Activated CD4-positive, alpha-beta T cell treated with anti-CD3 and anti-CD28 coated beads, Interleukin-2, amount 50 U/mL, for 1 hour (primary cell): Measurements from ENCODE around the gene GPI.

Experiments
- DNase-seq: peaks from one replicate; pipeline ENCODE4 v3.0.0-alpha.2; 2020

Gene GPI

GRCh38 chr19:34405892-34406660 lies 41.1 kb downstream of the GPI start:
- DNase-seq, result no peak

GRCh38 chr19:34408411-34408810 lies 43.4 kb downstream of the GPI start:
- no peak for DNase-seq

GRCh38 chr19:34409189-34410164 lies 44.5 kb downstream of the GPI start:
- no peak for DNase-seq

GRCh38 chr19:34411216-34411615 lies 46.2 kb downstream of the GPI start:
- DNase-seq, result no peak

GRCh38 chr19:34416021-34416545 lies 51.1 kb downstream of the GPI start:
- DNase-seq, result no peak

GRCh38 chr19:34418300-34418699 lies 53.3 kb downstream of the GPI start:
- DNase-seq, result no peak

GRCh38 chr19:34426096-34426661 lies 61.2 kb downstream of the GPI start:
- DNase-seq, result no peak

- no peak for DNase-seq
These were observed 63.7 kb downstream of the GPI start for GRCh38 chr19:34428549-34429285.

GRCh38 chr19:34429553-34429952 lies 64.6 kb downstream of the GPI start:
- no peak for DNase-seq

- peak; percentile 34 for DNase-seq
These were observed 66.0 kb downstream of the GPI start for GRCh38 chr19:34430738-34431625.

GRCh38 chr19:34431681-34432402 lies 66.8 kb downstream of the GPI start:
- no peak for DNase-seq

GRCh38 chr19:34432797-34433196 lies 67.8 kb downstream of the GPI start:
- no peak for DNase-seq

GRCh38 chr19:34436716-34437115 lies 71.7 kb downstream of the GPI start:
- DNase-seq, result no peak

- no peak for DNase-seq
These were observed 83.2 kb downstream of the GPI start for GRCh38 chr19:34448191-34448590.
